PC-9 (cell line): ENCODE data around the gene NOX5. TPM values are rescaled to one million over a fixed set of nuclear protein-coding genes. Genes with fewer than 3 reads are reported as not detected.

Experiments
- BruUV-seq: library from RNA; stranded (reverse); fragments of 400-500 nt; replicated peaks from 2 replicates; lab custom pipeline; 2021; lab: Mats Ljungman, UMichigan
- CTCF ChIA-PET: fragments of 300-600 bp; sonication (Branson Sonifier 250); formaldehyde crosslinking; loops from one replicate; lab custom pipeline; 2022; ENCODE audit warnings: antibody characterized with exemption; lab: Charles Lee
- POLR2A ChIA-PET: fragments of 300-600 bp; sonication (Branson Sonifier 250); formaldehyde crosslinking; loops from one replicate; lab custom pipeline; 2022; ENCODE audit warnings: antibody characterized with exemption; ENCODE audit not compliant: unreplicated experiment; lab: Charles Lee
- DNase-seq, 2 experiments: peaks; one replicate each; pipeline versions ENCODE4 v3.0.0 to v3.0.0-alpha.2; 2015 to 2022; ENCODE audit warnings: mixed read lengths in 1 of 2
- H2AFZ ChIP-seq: fragments of 200-600 bp; sonication (generic); 2 replicates; pipeline ENCODE4 v1.8.1; 2017; ENCODE audit warnings: antibody characterized with exemption
- H3F3A ChIP-seq: fragments of 200-600 bp; sonication (generic); 2 replicates; pipeline ENCODE4 v1.8.1; 2017; ENCODE audit warnings: antibody characterized with exemption, mild to moderate bottlenecking, low read depth; ENCODE audit not compliant: insufficient read depth
- H3K27ac ChIP-seq: fragments of 200-600 bp; sonication (generic); 2 replicates; pipeline ENCODE4 v1.6.1; 2016; ENCODE audit warnings: mixed run types
- H3K27me3 ChIP-seq: fragments of 200-600 bp; sonication (generic); 2 replicates; pipeline ENCODE4 v1.6.1; 2016; ENCODE audit warnings: low read depth, mixed run types; ENCODE audit not compliant: insufficient read depth
- H3K36me3 ChIP-seq: fragments of 200-600 bp; sonication (generic); 2 replicates; pipeline ENCODE4 v1.6.1; 2016; ENCODE audit warnings: low read depth, mixed run types
- H3K4me1 ChIP-seq: fragments of 200-600 bp; sonication (generic); replicated peaks from 2 replicates; pipeline ENCODE4 v1.6.1; 2016; ENCODE audit warnings: mixed run types; ENCODE audit not compliant: insufficient read depth
- H3K4me2 ChIP-seq: fragments of 200-600 bp; sonication (generic); 2 replicates; pipeline ENCODE4 v1.6.1; 2017; ENCODE audit warnings: mixed run types
- H3K4me3 ChIP-seq: fragments of 200-600 bp; sonication (generic); 2 replicates; pipeline ENCODE4 v1.6.1; 2016; ENCODE audit warnings: mixed run types
- H3K79me2 ChIP-seq: fragments of 200-600 bp; sonication (generic); 2 replicates; pipeline ENCODE4 v1.6.1; 2017; ENCODE audit warnings: low read depth, mixed run types
- H3K9me2 ChIP-seq: fragments of 200-600 bp; sonication (generic); 2 replicates; pipeline ENCODE4 v1.8.1; 2017; ENCODE audit warnings: mild to moderate bottlenecking; ENCODE audit not compliant: insufficient read depth
- H3K9me3 ChIP-seq: fragments of 200-600 bp; sonication (generic); 2 replicates; pipeline ENCODE4 v1.8.1; 2016; ENCODE audit warnings: low read depth; ENCODE audit not compliant: insufficient read depth
- H4K20me1 ChIP-seq: fragments of 200-600 bp; sonication (generic); 2 replicates; pipeline ENCODE4 v1.8.1; 2017; ENCODE audit not compliant: insufficient read depth
- EZH2 ChIP-seq: fragments of 200-600 bp; sonication (generic); IDR thresholded peaks from 2 replicates; pipeline ENCODE4 v1.8.0; 2017; ENCODE audit warnings: antibody characterized with exemption, low read depth
- intact Hi-C: fragments of 100-400 bp; cut with micrococcal nuclease; formaldehyde crosslinking; loops from one replicate; pipeline ENCODE4 v1.10.0; 2022; ENCODE audit not compliant: unreplicated experiment
- total RNA-seq: library from RNA; stranded (reverse); gene quantifications from 2 replicates; pipeline ENCODE4 v1.2.3, GENCODE V29; 2021
- TF ChIP-seq, protein P1 (sequence below): fragments of 200-600 bp; sonication (generic); conservative IDR thresholded peaks from 2 replicates; pipeline ENCODE4 v1.6.1; 2017; ENCODE audit warnings: mixed run types, antibody characterized with exemption, mild to moderate bottlenecking, moderate library complexity

Gene NOX5
- total RNA-seq, 1 experiment from 2014 or later, result 1.5 TPM

- DNase-seq, result no peak
- H2AFZ ChIP-seq, result no peak overlapping the region
- H3K9me3 ChIP-seq, result peaks cover 5% of the 10 kb centered on the region; the same call in 1 of the 2 replicates
- intact Hi-C loops, result no loop called here
- POLR2A ChIA-PET, result no interaction called here
- no peaks in the 10 kb centered on the region for H4K20me1 ChIP-seq
- no peak overlapping the region for H3K4me3 ChIP-seq
- H3K4me1 ChIP-seq, result no peaks in the 10 kb centered on the region
- H3K36me3 ChIP-seq, result no peaks in the 10 kb centered on the region
- H3K9me2 ChIP-seq, result no peaks in the 10 kb centered on the region
- H3K4me2 ChIP-seq, result no peak overlapping the region
- no TSS peak for BruUV-seq
- no peaks in the 10 kb centered on the region for H3K79me2 ChIP-seq
- CTCF ChIA-PET, result no interaction called here
- H3K27me3 ChIP-seq, result no peaks in the 10 kb centered on the region
- H3K27ac ChIP-seq, result no peak overlapping the region
- TF ChIP-seq, protein P1, sequence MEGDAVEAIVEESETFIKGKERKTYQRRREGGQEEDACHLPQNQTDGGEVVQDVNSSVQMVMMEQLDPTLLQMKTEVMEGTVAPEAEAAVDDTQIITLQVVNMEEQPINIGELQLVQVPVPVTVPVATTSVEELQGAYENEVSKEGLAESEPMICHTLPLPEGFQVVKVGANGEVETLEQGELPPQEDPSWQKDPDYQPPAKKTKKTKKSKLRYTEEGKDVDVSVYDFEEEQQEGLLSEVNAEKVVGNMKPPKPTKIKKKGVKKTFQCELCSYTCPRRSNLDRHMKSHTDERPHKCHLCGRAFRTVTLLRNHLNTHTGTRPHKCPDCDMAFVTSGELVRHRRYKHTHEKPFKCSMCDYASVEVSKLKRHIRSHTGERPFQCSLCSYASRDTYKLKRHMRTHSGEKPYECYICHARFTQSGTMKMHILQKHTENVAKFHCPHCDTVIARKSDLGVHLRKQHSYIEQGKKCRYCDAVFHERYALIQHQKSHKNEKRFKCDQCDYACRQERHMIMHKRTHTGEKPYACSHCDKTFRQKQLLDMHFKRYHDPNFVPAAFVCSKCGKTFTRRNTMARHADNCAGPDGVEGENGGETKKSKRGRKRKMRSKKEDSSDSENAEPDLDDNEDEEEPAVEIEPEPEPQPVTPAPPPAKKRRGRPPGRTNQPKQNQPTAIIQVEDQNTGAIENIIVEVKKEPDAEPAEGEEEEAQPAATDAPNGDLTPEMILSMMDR, result no peak
- TF ChIP-seq EZH2, result no peak
- no peaks in the 10 kb centered on the region for H3F3A ChIP-seq
These were observed 11.7 kb upstream of the NOX5 start for GRCh38 chr15:69002783-69003182.

DNA sequence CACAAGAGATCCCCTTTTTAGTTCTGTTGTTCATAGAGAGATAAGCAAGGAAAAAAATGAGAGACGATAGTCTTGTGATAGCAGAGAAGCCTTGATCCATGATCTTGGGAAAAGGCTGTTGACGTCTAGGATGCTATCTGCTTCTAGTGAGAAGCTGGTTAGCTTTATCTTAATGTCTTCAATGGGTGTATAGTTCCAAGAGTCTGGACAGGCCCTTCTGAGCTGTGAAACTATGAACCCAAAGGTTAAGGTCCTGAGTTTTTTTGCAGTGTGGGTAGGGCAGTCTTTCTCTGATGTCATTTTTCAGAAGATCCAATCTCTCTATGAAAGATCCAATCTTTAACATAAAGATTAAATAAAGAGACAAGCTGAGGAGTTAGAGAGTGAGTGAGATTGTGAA lies 10.5 kb upstream of the NOX5 start:
- BruUV-seq, result no TSS peak
- no peak overlapping the region for H3K4me3 ChIP-seq
- no peaks in the 10 kb centered on the region for H4K20me1 ChIP-seq
- H3K9me3 ChIP-seq, result peaks cover 6% of the 10 kb centered on the region; the same call in 1 of the 2 replicates
- CTCF ChIA-PET, result no interaction called here
- H3K4me2 ChIP-seq, result no peak overlapping the region
- no peaks in the 10 kb centered on the region for H3K36me3 ChIP-seq
- intact Hi-C loops, result no loop called here
- no peaks in the 10 kb centered on the region for H3K4me1 ChIP-seq
- H2AFZ ChIP-seq, result no peak overlapping the region
- H3F3A ChIP-seq, result no peaks in the 10 kb centered on the region
- H3K27me3 ChIP-seq, result no peaks in the 10 kb centered on the region
- no peaks in the 10 kb centered on the region for H3K9me2 ChIP-seq
- POLR2A ChIA-PET, result no interaction called here
- H3K27ac ChIP-seq, result no peak overlapping the region
- no peak for DNase-seq
- H3K79me2 ChIP-seq, result no peaks in the 10 kb centered on the region
- TF ChIP-seq, protein P1, result no peak
- no peak for TF ChIP-seq EZH2

GRCh38 chr15:69008056-69008455 lies 6.4 kb upstream of the NOX5 start:
- ChIA-PET CTCF (no interaction called here), POLR2A (no interaction called here)
- Histone ChIP-seq H3F3A (no peaks in the 10 kb centered on the region), H3K9me2 (no peaks in the 10 kb centered on the region), H4K20me1 (no peaks in the 10 kb centered on the region), H3K4me2 (no peak overlapping the region), H3K9me3 (peaks cover 6% of the 10 kb centered on the region; the same call in 1 of the 2 replicates), H3K79me2 (no peaks in the 10 kb centered on the region), H3K36me3 (no peaks in the 10 kb centered on the region), H3K4me1 (no peaks in the 10 kb centered on the region), H3K4me3 (no peak overlapping the region), H3K27me3 (no peaks in the 10 kb centered on the region), H2AFZ (no peak overlapping the region), H3K27ac (no peak overlapping the region)
- intact Hi-C loops, result no loop called here
- no TSS peak for BruUV-seq
- DNase-seq, result no peak
- TF ChIP-seq EZH2, result no peak
- TF ChIP-seq, protein P1, result no peak
